ENCODE measurements around the gene PRM3. TPM values are rescaled to one million over a fixed set of nuclear protein-coding genes. Genes with fewer than 3 reads are reported as not detected.

Gene PRM3
- total RNA-seq = not detected in 2 replicates

GRCh38 chr16:11272921-11273720, at the start of gene PRM3:
Gene PRM3 (minus strand): TSS chr16:11273629. CDS start chr16:11273595, 34 bp downstream.

GRCh38 chr16:11280616-11281522, 7.4 kb upstream of the PRM3 start, which contains the start of gene PRM1:
Gene PRM1 (minus strand): TSS chr16:11281330. CDS start chr16:11281238, 92 bp downstream.

DNA sequence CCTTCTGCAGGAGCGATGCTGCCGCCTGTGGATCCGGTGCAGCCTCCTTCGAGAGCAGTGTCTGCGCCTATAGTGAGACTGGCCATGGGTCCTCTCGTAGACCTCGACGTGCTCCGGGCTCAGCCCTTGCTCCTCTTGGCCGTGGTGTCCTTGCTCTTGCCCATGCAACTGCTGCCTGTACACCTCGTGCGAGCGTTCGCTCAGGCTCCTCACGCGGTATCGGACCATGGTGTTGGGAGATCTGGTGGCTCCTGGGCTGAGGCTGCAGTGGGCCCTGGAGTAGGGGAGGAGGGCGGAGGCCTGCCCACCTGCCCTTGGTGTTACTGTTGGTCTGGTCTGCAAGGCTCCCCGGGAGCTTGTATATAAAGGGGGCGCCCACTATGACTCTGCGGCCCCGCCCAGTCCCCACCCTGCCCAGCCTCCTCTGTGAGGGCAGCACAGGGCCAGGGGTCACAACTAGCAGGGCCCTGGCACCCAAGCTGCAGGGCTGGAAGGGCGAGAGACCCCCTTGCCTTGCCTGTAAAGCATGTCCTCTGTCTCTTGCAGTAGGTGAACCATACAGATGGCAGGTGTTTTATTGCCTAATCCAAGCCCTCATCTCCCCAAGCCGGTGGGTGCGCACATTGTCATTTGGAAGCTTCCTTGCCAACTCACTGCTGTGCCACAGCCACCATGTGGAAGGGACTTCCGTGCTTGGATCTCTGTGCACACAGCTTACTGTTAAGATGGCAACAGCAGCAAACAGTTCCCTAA, 2.9 kb upstream of the PRM3 start, which contains the start of gene PRM2:
PRM2 (minus strand) TSS at position 338 of the 753 bp plus-strand sequence; CDS start at position 228, 110 bp downstream.

GRCh38 chr16:11268921-11269375, 4.5 kb downstream of the PRM3 start, which contains the start of gene TNP2:
Gene TNP2 (minus strand): TSS chr16:11269325. CDS start chr16:11269262, 63 bp downstream.

GRCh38 chr16:11255737-11256660, 17.4 kb downstream of the PRM3 start, which contains the start of gene SOCS1:
Gene SOCS1 (minus strand): TSS chr16:11256204. CDS start chr16:11255478, 726 bp downstream.

Other genes starting within 250 kb of the PRM3 start
- gene SOCS1, start 17.4 kb downstream of the PRM3 start, total RNA-seq = 1.3 and 1.6 TPM in 2 replicates
- not detected in 2 replicates for gene TNP2, start 4.3 kb downstream of the PRM3 start, total RNA-seq
- not detected in 2 replicates for gene PRM2, start 2.9 kb upstream of the PRM3 start, total RNA-seq
- not detected in 2 replicates for gene PRM1, start 7.7 kb upstream of the PRM3 start, total RNA-seq
- gene RMI2, start 71.8 kb upstream of the PRM3 start, total RNA-seq = 12.3 TPM in 2 replicates

Measured in airway epithelial cell (primary cell).